MM.1S (cell line): ENCODE data around the gene FRS3.

Source experiments
- DNase-seq: peaks from one replicate; pipeline ENCODE4 v3.0.0-alpha.2; 2015
- H2AFZ ChIP-seq: fragments of 300-600 bp; sonication (generic); 2 replicates; pipeline ENCODE4 v1.6.0; 2016; ENCODE audit warnings: antibody characterized with exemption, low read length
- H3F3A ChIP-seq: fragments of 300-600 bp; sonication (generic); 2 replicates; pipeline ENCODE4 v1.6.1; 2016; ENCODE audit warnings: mild to moderate bottlenecking, antibody characterized with exemption, low read length, moderate library complexity, mixed read lengths; ENCODE audit not compliant: insufficient read depth
- H3K27ac ChIP-seq: fragments of 300-600 bp; sonication (generic); 2 replicates; pipeline ENCODE4 v1.5.1; 2016; ENCODE audit warnings: mild to moderate bottlenecking, low read length
- H3K27me3 ChIP-seq: fragments of 300-600 bp; sonication (generic); replicated peaks from 2 replicates; pipeline ENCODE4 v1.6.0; 2016; ENCODE audit warnings: low read length; ENCODE audit not compliant: insufficient read depth
- H3K36me3 ChIP-seq: fragments of 300-600 bp; sonication (generic); replicated peaks from 2 replicates; pipeline ENCODE4 v1.6.1; 2016; ENCODE audit warnings: mild to moderate bottlenecking, low read length, mixed read lengths; ENCODE audit not compliant: insufficient read depth
- H3K4me1 ChIP-seq: fragments of 300-600 bp; sonication (generic); 2 replicates; pipeline ENCODE4 v1.6.1; 2016; ENCODE audit warnings: low read length, mixed read lengths
- H3K4me2 ChIP-seq: fragments of 300-600 bp; sonication (generic); 2 replicates; pipeline ENCODE4 v1.6.0; 2016; ENCODE audit warnings: low read depth, low read length
- H3K4me3 ChIP-seq: fragments of 300-600 bp; sonication (generic); 2 replicates; pipeline ENCODE4 v1.5.1; 2016; ENCODE audit warnings: low read length, mixed read lengths
- H3K79me2 ChIP-seq: fragments of 300-600 bp; sonication (generic); 2 replicates; pipeline ENCODE4 v1.6.1; 2016; ENCODE audit warnings: mixed run types, low read length, mixed read lengths
- H3K9ac ChIP-seq: fragments of 300-600 bp; sonication (generic); 2 replicates; pipeline ENCODE4 v1.6.1; 2016; ENCODE audit warnings: low read length, mixed read lengths
- H3K9me2 ChIP-seq: fragments of 300-600 bp; sonication (generic); replicated peaks from 2 replicates; pipeline ENCODE4 v1.6.1; 2016; ENCODE audit warnings: mild to moderate bottlenecking, low read length, mixed read lengths; ENCODE audit not compliant: insufficient read depth
- H3K9me3 ChIP-seq: fragments of 300-600 bp; sonication (generic); replicated peaks from 2 replicates; pipeline ENCODE4 v1.6.1; 2016; ENCODE audit warnings: mild to moderate bottlenecking, low read length, mixed read lengths; ENCODE audit not compliant: insufficient read depth
- H4K20me1 ChIP-seq: fragments of 300-600 bp; sonication (generic); 2 replicates; pipeline ENCODE4 v1.6.1; 2016; ENCODE audit warnings: mild to moderate bottlenecking, low read length, moderate library complexity, mixed read lengths; ENCODE audit not compliant: insufficient read depth
- CTCF ChIP-seq: fragments of 300-600 bp; sonication (generic); IDR thresholded peaks from 2 replicates; pipeline ENCODE4 v1.5.1; 2016; ENCODE audit warnings: antibody characterized with exemption, low read length, mixed read lengths
- EZH2 ChIP-seq: fragments of 300-600 bp; sonication (generic); optimal IDR thresholded peaks from 2 replicates; pipeline ENCODE3; 2017; ENCODE audit warnings: low read depth, mild to moderate bottlenecking, antibody characterized with exemption, low read length, mixed read lengths
- EZH2phosphoT487 ChIP-seq: fragments of 300-600 bp; sonication (generic); IDR thresholded peaks from 2 replicates; pipeline ENCODE4 v1.6.1; 2018; ENCODE audit warnings: antibody characterized with exemption, low read length

The FRS3 gene

DNA sequence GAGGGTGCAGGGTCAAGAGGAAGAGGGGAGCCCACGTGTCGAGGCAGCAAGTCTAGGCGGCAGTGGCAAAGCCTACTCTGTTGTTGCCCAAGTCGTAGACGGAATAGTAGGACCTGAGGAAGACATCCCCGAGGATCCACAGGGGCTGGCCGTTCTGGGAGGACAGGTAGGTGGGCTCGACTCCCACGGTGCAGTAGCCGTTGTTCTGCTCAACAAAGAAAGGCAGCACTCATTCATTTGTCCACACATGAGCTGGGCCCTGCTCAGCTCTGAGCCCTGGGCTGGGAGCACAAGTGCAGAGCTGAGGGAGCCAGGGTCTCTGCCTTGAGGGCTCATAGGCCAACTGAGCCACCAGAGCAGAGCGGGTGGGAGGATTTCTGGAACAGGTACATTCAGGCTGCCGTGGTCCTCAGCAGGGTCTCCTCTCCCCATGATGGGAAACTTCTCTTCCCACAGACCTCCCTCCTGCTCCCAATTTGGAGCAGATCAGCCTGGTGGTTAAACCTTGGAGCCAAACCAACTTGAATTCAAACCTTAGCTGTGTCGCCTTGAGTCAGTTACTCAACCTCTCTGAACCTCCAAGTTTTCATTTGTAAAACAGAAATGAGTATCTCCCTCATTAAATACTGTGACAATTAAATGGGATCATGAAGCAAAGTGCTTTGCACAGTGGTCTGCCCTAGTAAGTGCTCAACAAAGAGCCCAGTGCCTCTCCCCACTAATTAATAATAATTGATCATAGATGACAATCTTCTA lies 42.7 kb downstream of the FRS3 start:
- DNase-seq: no peak
- Histone ChIP-seq H3K79me2 (peaks cover 17% of the 10 kb centered on the region), H3K9ac (no peak overlapping the region), H3K4me2 (no peak overlapping the region), H3F3A (peaks cover 19% of the 10 kb centered on the region), H3K27me3 (no peaks in the 10 kb centered on the region; the same call in 1 of the 2 replicates), H4K20me1 (no peaks in the 10 kb centered on the region), H3K27ac (no peak overlapping the region), H3K9me2 (no peaks in the 10 kb centered on the region), H3K36me3 (no peaks in the 10 kb centered on the region), H3K4me1 (peaks cover 20% of the 10 kb centered on the region), H3K9me3 (no peaks in the 10 kb centered on the region), H3K4me3 (no peak overlapping the region), H2AFZ (no peak overlapping the region)
- TF ChIP-seq EZH2: no peak

DNA sequence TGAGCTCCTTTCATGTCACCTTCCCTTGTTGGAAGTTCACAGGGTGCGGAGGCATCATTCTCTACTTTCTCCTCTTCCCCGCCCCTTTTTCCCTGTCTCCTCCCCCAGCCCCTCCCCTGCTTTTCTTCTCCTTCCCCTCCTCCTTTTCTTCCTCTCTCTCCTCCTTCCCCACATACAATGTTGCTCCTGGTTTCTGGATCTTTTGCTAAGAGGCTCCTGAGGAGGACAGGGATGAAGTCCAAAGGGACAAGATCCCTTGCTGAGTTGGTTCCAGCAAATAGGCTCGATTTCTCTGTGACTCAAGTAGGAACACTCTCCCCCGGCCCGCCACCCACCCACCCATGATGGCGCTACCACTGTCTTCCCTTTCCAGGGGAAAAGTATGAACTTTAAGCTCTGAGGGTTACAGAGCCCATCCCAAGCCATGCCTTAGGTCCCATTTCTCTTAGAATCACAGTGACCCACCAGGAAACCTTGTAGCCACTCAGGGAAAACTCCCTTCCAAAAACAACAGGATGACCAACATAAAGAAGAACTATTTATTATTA lies 43.4 kb downstream of the FRS3 start:
- H3K9me3 ChIP-seq: no peaks in the 10 kb centered on the region
- H4K20me1 ChIP-seq: no peaks in the 10 kb centered on the region
- H3K9me2 ChIP-seq: no peaks in the 10 kb centered on the region
- H3K4me1 ChIP-seq: peaks cover 20% of the 10 kb centered on the region
- peaks cover 24% of the 10 kb centered on the region for H3K79me2 ChIP-seq
- H3K9ac ChIP-seq: no peak overlapping the region
- H3K36me3 ChIP-seq: no peaks in the 10 kb centered on the region
- no peak overlapping the region; the same call in 1 of the 2 replicates for H3K4me3 ChIP-seq
- H2AFZ ChIP-seq: peak overlapping the region; percentile 67; the same call in 1 of the 2 replicates
- H3F3A ChIP-seq: peaks cover 19% of the 10 kb centered on the region
- H3K27ac ChIP-seq: no peak overlapping the region
- no peaks in the 10 kb centered on the region; the same call in 1 of the 2 replicates for H3K27me3 ChIP-seq
- TF ChIP-seq EZH2phosphoT487: no peak
- H3K4me2 ChIP-seq: peak overlapping the region; percentile 73
- DNase-seq: no peak

DNA sequence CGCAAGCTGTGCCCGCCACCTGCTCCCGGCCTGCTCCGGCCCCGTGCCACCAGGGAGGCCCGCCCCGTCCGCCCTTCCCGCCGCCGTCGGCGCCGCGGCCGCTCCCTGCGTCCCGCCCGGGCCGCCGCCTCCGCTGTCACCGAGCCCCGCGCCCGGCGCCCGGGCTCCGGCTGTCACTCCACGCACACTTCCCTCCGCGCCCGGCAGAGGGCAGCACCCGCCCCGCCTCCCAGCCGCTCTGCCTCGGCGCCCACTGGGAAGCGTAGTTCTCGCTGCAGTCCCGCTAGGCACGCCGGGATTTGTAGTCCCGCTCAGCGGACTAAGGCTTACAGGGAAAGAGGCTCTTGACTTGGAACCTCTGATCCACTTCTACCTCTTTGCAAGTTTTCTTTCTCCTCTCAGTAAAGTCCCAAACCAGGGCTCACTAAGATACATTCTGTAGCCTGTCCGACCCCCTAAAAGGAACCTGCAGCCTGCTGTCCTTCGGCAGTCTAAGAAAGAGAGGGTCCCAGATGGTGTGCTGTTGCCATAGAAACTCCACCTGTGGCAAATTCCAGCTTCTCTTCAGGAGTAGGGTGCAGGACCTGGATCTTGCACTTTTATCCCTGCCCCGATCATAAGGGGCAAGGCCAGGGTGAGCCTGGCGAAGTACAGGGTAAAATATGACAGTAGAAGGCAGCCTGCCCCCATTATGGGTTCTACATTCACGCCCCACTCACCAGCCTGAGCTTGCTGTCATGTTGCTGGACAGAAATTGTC lies 44.1 kb downstream of the FRS3 start, which contains the start of gene TFEB:
Gene TFEB (minus strand): TSS at position 182 of the 759 bp plus-strand sequence. CDS start 44,395 bp downstream, outside the sequence.
- H3K27me3 ChIP-seq: no peaks in the 10 kb centered on the region; the same call in 1 of the 2 replicates
- peaks cover 31% of the 10 kb centered on the region for H3K79me2 ChIP-seq
- DNase-seq: peak; percentile 86
- H3K4me2 ChIP-seq: peak within 1 kb of the TSS; percentile 73
- peaks cover 20% of the 10 kb centered on the region for H3K4me1 ChIP-seq
- H3K36me3 ChIP-seq: no peaks in the 10 kb centered on the region
- TF ChIP-seq CTCF (peak; percentile 76), EZH2 (no peak)
- H3F3A ChIP-seq: peaks cover 19% of the 10 kb centered on the region
- H3K27ac ChIP-seq: peak within 1 kb of the TSS; percentile 31; the same call in 1 of the 2 replicates
- no peaks in the 10 kb centered on the region for H4K20me1 ChIP-seq
- peak within 1 kb of the TSS; percentile 74 for H3K4me3 ChIP-seq
- H3K9ac ChIP-seq: peak within 1 kb of the TSS; percentile 70; the same call in 1 of the 2 replicates
- H2AFZ ChIP-seq: peak within 1 kb of the TSS; percentile 83
- H3K9me2 ChIP-seq: no peaks in the 10 kb centered on the region
- no peaks in the 10 kb centered on the region for H3K9me3 ChIP-seq

- Histone ChIP-seq H3K4me1 (peaks cover 20% of the 10 kb centered on the region), H3K4me2 (peak overlapping the region; percentile 60; the same call in 1 of the 2 replicates), H2AFZ (peak overlapping the region; percentile 83), H3K4me3 (peak overlapping the region; percentile 74), H3K9me2 (no peaks in the 10 kb centered on the region), H3K79me2 (peaks cover 38% of the 10 kb centered on the region), H3K27me3 (no peaks in the 10 kb centered on the region; the same call in 1 of the 2 replicates), H3K36me3 (no peaks in the 10 kb centered on the region), H3F3A (peaks cover 19% of the 10 kb centered on the region), H4K20me1 (no peaks in the 10 kb centered on the region), H3K9ac (peak overlapping the region; percentile 70; the same call in 1 of the 2 replicates), H3K9me3 (no peaks in the 10 kb centered on the region), H3K27ac (peak overlapping the region; percentile 31; the same call in 1 of the 2 replicates)
- TF ChIP-seq EZH2 (no peak), EZH2phosphoT487 (no peak), CTCF (no peak)
- peak; percentile 67 for DNase-seq
Measured at GRCh38 chr6:41734666-41735426, 44.9 kb downstream of the FRS3 start.
